Measurements from ENCODE around the gene SLC2A4. TPM values are rescaled to one million over a fixed set of nuclear protein-coding genes. Genes with fewer than 3 reads are reported as not detected.
A peak's percentile ranks its signal among the peaks of the same experiment; 100 is the strongest.

Gene SLC2A4
- 2.2 TPM for polyA plus RNA-seq (2013, experiment 1 of 2)
- 1.6 TPM for polyA plus RNA-seq (2013, experiment 2 of 2)

DNA sequence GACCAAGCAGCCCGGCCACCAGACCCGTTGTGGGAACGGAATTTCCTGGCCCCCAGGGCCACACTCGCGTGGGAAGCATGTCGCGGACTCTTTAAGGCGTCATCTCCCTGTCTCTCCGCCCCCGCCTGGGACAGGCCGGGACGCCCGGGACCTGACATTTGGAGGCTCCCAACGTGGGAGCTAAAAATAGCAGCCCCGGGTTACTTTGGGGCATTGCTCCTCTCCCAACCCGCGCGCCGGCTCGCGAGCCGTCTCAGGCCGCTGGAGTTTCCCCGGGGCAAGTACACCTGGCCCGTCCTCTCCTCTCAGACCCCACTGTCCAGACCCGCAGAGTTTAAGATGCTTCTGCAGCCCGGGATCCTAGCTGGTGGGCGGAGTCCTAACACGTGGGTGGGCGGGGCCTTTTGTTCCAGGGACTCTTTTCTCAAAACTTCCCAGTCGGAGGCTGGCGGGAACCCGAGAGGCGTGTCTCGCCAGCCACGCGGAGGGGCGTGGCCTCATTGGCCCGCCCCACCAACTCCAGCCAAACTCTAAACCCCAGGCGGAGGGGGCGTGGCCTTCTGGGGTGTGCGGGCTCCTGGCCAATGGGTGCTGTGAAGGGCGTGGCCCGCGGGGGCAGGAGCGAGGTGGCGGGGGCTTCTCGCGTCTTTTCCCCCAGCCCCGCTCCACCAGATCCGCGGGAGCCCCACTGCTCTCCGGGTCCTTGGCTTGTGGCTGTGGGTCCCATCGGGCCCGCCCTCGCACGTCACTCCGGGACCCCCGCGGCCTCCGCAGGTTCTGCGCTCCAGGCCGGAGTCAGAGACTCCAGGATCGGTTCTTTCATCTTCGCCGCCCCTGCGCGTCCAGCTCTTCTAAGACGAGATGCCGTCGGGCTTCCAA is at the start of gene SLC2A4:
TSS of gene SLC2A4 (plus strand) at position 645 of the 879 bp plus-strand sequence. CDS start at position 862, 217 bp downstream.
- peak within 1 kb of the TSS; percentile 46 for H3K4me3 ChIP-seq (ENCODE audit: extremely low read depth, insufficient read depth, low read length, poor library complexity, severe bottlenecking)
- H3K9me3 ChIP-seq (ENCODE audit: control insufficient read depth, low read length), result no peaks in the 10 kb centered on the region
- peak within 1 kb of the TSS; percentile 50 for H3K27ac ChIP-seq (ENCODE audit: low read depth, low read length, severe bottlenecking)
- no peaks in the 10 kb centered on the region for H3K36me3 ChIP-seq (ENCODE audit: control insufficient read depth, insufficient read depth, low read length)
- H3K4me1 ChIP-seq (ENCODE audit: control insufficient read depth, insufficient read depth, low read length, poor library complexity, severe bottlenecking), result peaks cover 3% of the 10 kb centered on the region
- WGBS, 2 experiments (ENCODE audit: insufficient coverage in 2 of 2), result 0% methylated on average over 55 to 63 of the region's 71 CpGs

DNA sequence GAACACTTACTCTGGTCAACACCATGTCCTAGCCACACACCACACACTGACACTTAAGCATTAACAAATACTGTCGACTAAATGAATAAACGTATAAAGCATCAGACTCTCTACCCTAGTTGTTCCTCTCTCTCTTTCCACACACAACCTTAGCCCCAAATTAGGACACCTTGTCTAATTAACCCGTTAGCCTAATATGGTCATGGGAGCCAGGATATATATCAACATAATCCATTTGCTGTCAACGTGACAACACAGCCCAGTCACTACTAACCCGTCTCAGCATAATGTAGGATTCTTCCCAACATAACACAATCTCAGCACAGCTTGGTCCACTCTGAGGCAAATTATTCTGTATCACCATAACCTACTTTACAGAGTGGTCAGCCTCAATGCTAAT is 49.4 kb upstream of the SLC2A4 start:
- Histone ChIP-seq H3K4me3 (ENCODE audit: extremely low read depth, insufficient read depth, low read length, poor library complexity, severe bottlenecking) (peak overlapping the region; percentile 86), H3K36me3 (ENCODE audit: control insufficient read depth, insufficient read depth, low read length) (peaks cover 71% of the 10 kb centered on the region), H3K27ac (ENCODE audit: low read depth, low read length, severe bottlenecking) (no peak overlapping the region), H3K4me1 (ENCODE audit: control insufficient read depth, insufficient read depth, low read length, poor library complexity, severe bottlenecking) (peaks cover 37% of the 10 kb centered on the region), H3K9me3 (ENCODE audit: control insufficient read depth, low read length) (no peaks in the 10 kb centered on the region)
- WGBS, 2 experiments (ENCODE audit: insufficient coverage in 2 of 2), result 93 to 100% methylated on average over 5 of the region's 5 CpGs

DNA sequence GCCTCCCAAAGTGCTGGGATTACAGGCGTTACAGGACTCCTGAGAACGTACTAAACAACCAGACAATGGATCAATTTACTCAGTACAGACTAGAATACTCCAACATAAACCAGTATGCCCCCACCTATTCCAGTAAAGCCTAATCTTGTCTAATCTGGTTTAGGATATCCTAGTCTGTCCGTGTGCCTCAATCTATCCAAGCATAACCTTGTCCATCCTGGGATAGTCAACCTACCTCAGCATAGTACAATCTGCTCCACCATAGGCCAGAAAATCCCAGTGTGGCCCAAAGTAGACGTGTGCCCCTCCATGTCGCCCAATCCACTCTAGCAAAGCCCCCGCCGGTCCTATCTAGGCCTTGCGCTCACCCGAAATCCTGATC is 47.8 kb upstream of the SLC2A4 start:
- peak overlapping the region; percentile 86 for H3K4me3 ChIP-seq (ENCODE audit: extremely low read depth, insufficient read depth, low read length, poor library complexity, severe bottlenecking)
- H3K27ac ChIP-seq (ENCODE audit: low read depth, low read length, severe bottlenecking), result peak overlapping the region; percentile 87
- WGBS, 2 experiments (ENCODE audit: insufficient coverage in 2 of 2), result 1 to 2% methylated on average over 9 of the region's 9 CpGs
- H3K4me1 ChIP-seq (ENCODE audit: control insufficient read depth, insufficient read depth, low read length, poor library complexity, severe bottlenecking), result peaks cover 41% of the 10 kb centered on the region
- H3K9me3 ChIP-seq (ENCODE audit: control insufficient read depth, low read length), result no peaks in the 10 kb centered on the region
- H3K36me3 ChIP-seq (ENCODE audit: control insufficient read depth, insufficient read depth, low read length), result peaks cover 57% of the 10 kb centered on the region

DNA sequence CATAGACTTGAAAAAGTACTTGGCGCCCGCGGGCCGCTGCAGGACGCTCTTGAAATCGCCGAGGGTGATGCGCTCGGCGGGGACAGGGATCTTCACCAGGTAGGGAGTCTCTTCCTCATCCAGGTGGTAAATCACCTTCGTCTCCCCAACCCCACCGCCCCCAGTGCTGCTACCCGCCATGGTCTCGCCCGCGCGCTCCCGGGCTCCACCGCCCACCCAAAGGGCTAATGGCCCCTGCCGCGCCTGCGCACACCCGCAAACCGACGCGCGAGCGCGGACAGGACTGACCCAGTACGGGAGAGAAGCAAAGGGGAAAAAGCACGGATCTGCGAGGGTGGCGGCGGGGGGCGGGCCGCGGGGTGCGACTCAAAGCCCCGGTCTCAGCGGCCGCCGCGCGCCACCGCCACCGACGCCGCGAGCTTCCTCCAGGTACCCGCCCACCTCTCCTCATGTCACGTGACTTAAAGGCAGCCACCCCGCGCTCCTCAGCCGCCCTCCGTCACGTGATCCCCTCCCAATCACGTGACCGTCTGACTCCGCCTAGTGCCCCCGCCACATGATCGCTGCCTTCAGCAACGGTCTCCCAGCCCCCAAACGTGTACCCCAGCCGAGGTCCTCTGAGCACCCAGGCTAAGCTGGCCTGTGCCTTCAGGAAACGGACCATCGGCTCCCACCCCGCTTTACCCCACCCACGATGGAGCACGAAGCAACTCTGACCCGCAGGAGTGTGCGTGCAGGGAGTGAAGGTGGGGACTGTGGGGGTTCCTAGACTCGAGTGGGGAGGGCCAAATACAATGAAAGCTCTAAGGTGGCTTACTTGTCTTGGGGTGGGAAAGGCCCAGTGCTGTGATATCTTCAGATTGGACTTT is 47.2 kb upstream of the SLC2A4 start, which contains the start of gene DVL2:
TSS of gene DVL2 (minus strand) at position 435 of the 869 bp plus-strand sequence. CDS start at position 180, 255 bp downstream.
- Histone ChIP-seq H3K4me3 (ENCODE audit: extremely low read depth, insufficient read depth, low read length, poor library complexity, severe bottlenecking) (peak within 1 kb of the TSS; percentile 86), H3K4me1 (ENCODE audit: control insufficient read depth, insufficient read depth, low read length, poor library complexity, severe bottlenecking) (peaks cover 41% of the 10 kb centered on the region), H3K27ac (ENCODE audit: low read depth, low read length, severe bottlenecking) (peak within 1 kb of the TSS; percentile 87), H3K36me3 (ENCODE audit: control insufficient read depth, insufficient read depth, low read length) (peaks cover 51% of the 10 kb centered on the region), H3K9me3 (ENCODE audit: control insufficient read depth, low read length) (no peaks in the 10 kb centered on the region)
- WGBS, 2 experiments (ENCODE audit: insufficient coverage in 2 of 2), result 1% methylated on average over 56 to 59 of the region's 72 CpGs

DNA sequence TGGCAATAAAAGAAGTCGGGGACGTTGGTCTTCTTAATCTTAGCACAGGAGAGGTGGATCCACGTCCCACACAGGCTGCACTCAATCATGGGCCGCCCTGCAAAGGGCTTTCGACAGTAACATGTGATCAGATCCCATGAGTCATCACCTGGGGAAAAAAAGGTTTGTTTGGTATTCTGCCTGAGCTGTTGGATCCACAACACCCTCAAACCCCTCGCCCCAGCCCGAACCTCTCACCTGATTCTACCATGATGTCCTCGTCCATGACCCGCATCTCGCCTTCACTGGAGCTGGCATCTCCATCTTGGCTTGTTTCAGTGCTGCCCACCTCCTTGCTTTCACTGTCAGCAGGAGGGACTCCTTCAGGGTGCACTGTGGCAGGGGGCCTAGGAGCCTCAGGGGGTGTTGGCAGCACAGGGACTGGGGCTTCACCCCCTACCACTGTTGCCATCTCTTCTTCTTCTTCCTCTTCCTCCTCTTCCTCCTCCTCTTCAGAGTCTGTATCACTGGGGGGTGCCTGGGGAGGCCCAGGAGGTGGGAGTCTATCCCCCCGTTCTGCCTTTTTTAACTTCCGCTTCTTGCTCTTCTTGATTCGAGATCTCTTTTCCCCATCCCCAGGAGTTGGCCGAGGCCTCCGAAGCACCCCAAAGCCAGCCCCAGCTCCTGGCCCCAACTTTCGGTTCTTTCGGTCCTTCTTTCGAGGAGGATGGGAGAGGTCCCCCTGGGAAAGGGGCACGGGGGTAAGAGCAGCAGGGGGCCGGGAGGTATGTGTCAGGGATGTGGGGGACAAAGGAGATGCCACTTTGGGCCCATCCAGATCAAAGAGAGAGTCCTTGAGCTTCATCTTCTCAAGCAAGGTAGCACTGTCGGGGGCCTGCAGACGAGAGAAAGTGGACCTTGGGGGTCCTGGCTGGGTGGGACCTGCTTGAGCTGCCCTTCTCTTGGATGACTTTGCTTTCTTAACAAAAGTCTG is 45.5 kb upstream of the SLC2A4 start:
- Histone ChIP-seq H3K4me3 (ENCODE audit: extremely low read depth, insufficient read depth, low read length, poor library complexity, severe bottlenecking) (no peak overlapping the region), H3K9me3 (ENCODE audit: control insufficient read depth, low read length) (no peaks in the 10 kb centered on the region), H3K4me1 (ENCODE audit: control insufficient read depth, insufficient read depth, low read length, poor library complexity, severe bottlenecking) (peaks cover 46% of the 10 kb centered on the region), H3K36me3 (ENCODE audit: control insufficient read depth, insufficient read depth, low read length) (peaks cover 46% of the 10 kb centered on the region), H3K27ac (ENCODE audit: low read depth, low read length, severe bottlenecking) (no peak overlapping the region)
- 87 to 88% methylated on average over 17 to 18 of the region's 22 CpGs for WGBS, 2 experiments (ENCODE audit: insufficient coverage in 2 of 2)

DNA sequence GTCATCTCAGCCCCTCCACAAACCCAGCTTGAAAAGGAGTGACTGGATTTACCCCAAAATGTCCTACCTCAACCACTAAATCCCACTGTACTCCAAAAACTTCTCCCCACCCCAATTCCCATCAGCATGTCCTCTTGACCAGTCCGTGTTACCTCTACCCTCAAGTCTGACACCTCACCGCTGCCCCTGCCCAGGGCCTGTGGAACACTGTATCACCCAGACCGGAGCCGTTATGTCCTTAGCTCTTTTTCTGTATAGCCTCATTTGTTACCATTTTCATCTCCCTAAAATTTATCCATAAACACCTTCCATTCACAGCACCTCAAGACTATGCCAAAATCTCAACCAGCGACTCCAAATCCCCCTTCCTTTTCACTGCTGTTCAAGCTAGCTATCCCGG is 44.7 kb upstream of the SLC2A4 start:
- Histone ChIP-seq H3K4me1 (ENCODE audit: control insufficient read depth, insufficient read depth, low read length, poor library complexity, severe bottlenecking) (peaks cover 42% of the 10 kb centered on the region), H3K4me3 (ENCODE audit: extremely low read depth, insufficient read depth, low read length, poor library complexity, severe bottlenecking) (peak overlapping the region; percentile 100), H3K36me3 (ENCODE audit: control insufficient read depth, insufficient read depth, low read length) (peaks cover 47% of the 10 kb centered on the region), H3K27ac (ENCODE audit: low read depth, low read length, severe bottlenecking) (no peak overlapping the region), H3K9me3 (ENCODE audit: control insufficient read depth, low read length) (no peaks in the 10 kb centered on the region)
- WGBS, 2 experiments (ENCODE audit: insufficient coverage in 2 of 2), result 85 to 89% methylated on average over 6 of the region's 6 CpGs

DNA sequence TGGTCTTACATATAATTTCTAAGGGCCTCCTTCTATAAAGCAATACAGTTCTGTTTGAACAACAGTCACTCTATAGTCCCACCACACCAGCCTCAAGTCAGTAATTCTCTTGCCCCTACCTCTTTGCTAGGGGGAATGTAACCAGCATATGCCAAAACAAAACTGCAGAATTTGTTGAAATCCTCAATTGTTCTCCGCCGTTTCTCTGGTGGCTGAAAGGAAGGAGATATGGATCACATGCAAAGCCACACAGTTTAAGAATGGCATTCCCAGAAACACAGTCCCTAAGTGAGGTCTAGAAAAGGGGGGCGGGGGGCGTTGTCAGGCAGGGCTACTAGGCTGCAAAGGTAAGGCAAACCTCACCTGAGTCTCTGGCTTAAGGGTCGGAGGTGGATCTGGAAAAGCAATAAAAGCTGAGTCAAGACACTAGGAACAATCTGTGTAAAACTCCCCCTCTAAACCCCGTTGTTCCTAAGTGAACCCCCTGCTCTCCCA is 44.2 kb upstream of the SLC2A4 start:
- Histone ChIP-seq H3K36me3 (ENCODE audit: control insufficient read depth, insufficient read depth, low read length) (peaks cover 47% of the 10 kb centered on the region), H3K9me3 (ENCODE audit: control insufficient read depth, low read length) (no peaks in the 10 kb centered on the region), H3K4me1 (ENCODE audit: control insufficient read depth, insufficient read depth, low read length, poor library complexity, severe bottlenecking) (peaks cover 37% of the 10 kb centered on the region), H3K4me3 (ENCODE audit: extremely low read depth, insufficient read depth, low read length, poor library complexity, severe bottlenecking) (peak overlapping the region; percentile 100), H3K27ac (ENCODE audit: low read depth, low read length, severe bottlenecking) (peak overlapping the region; percentile 77)
- 47 to 56% methylated on average over 6 of the region's 6 CpGs for WGBS, 2 experiments (ENCODE audit: insufficient coverage in 2 of 2)

DNA sequence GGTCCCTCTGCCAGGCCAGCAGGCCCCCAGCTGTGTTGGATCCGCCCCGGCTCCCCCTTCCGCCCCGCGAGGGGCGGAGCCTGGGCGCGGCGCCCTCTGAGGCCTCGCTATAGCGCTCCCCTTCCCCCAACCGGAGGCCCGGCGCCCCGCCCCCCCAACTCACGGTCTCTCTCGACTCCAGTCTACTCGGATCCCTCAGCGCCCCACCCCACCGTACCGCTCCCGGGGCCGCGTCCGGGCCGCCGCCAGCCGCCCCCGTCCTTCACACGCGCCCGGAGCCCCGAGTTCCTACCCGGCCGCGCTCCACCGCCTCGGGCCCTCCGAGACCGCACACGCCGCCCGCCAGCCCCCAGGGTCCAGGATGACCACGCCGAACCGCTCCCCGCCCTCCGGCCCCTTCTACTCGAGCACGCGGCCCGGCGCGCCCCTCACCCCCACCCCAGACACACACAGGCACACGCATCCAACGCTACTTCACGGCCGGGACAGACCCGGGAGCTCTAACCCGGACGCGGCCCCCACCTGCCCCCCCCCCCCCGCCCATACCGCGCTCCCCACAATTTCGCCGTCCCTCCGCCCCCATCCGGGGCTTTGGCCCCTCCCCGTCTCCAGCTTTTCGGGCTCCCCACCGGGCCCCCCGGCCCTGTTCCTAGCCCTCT is 43.6 kb upstream of the SLC2A4 start:
- Histone ChIP-seq H3K36me3 (ENCODE audit: control insufficient read depth, insufficient read depth, low read length) (peaks cover 44% of the 10 kb centered on the region), H3K9me3 (ENCODE audit: control insufficient read depth, low read length) (no peaks in the 10 kb centered on the region), H3K27ac (ENCODE audit: low read depth, low read length, severe bottlenecking) (peak overlapping the region; percentile 77), H3K4me1 (ENCODE audit: control insufficient read depth, insufficient read depth, low read length, poor library complexity, severe bottlenecking) (peaks cover 35% of the 10 kb centered on the region), H3K4me3 (ENCODE audit: extremely low read depth, insufficient read depth, low read length, poor library complexity, severe bottlenecking) (peak overlapping the region; percentile 100)
- WGBS, 2 experiments (ENCODE audit: insufficient coverage in 2 of 2), result 0% methylated on average over 24 to 26 of the region's 73 CpGs

DNA sequence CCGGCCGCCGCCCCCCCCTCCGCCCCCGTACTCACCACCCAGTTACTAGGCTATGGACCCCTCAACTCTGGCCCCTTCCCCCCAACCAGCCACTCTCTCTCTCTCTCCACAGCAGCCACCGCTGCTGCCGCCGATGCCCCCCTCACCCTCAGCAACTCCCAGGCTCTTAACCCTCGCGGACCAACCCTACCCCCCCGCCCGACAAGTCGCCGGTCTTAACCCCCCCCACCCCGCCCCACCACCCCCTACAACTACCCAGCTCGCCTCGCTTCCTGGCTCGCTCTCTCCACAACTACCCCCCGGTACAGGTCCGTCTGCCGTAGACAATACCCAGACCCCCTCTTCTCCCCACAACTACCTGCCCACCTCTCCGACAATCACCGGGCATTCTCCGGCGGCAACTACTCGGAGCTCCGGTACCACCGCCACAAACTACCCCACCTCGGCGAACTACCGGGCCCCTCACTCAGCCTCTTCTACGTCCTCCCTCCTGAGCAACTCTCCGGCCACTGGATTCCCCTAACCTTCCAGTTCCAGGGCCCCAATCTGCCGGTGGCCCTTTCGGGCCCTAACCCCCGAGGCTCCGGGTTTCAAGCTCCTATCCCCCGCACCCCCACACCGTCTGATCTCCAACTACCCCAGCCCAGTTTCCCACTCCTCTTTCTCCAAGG is 43.0 kb upstream of the SLC2A4 start:
- peak overlapping the region; percentile 81 for H3K27ac ChIP-seq (ENCODE audit: low read depth, low read length, severe bottlenecking)
- H3K9me3 ChIP-seq (ENCODE audit: control insufficient read depth, low read length), result no peaks in the 10 kb centered on the region
- H3K4me3 ChIP-seq (ENCODE audit: extremely low read depth, insufficient read depth, low read length, poor library complexity, severe bottlenecking), result peak overlapping the region; percentile 100
- peaks cover 44% of the 10 kb centered on the region for H3K36me3 ChIP-seq (ENCODE audit: control insufficient read depth, insufficient read depth, low read length)
- WGBS, 2 experiments (ENCODE audit: insufficient coverage in 2 of 2), result 0% methylated on average over 19 to 21 of the region's 39 CpGs
- peaks cover 35% of the 10 kb centered on the region for H3K4me1 ChIP-seq (ENCODE audit: control insufficient read depth, insufficient read depth, low read length, poor library complexity, severe bottlenecking)

All from mesodermal cell (in vitro differentiated cells).